Adipose tissue (tissue), 3 donors: Measurements from ENCODE around the gene TAS2R10. TPM values are rescaled to one million over a fixed set of nuclear protein-coding genes. Genes with fewer than 3 reads are reported as not detected.
"Not testable (repeated sequence)": the region's sequence is repeated elsewhere in the genome, so short reads cannot be mapped to it uniquely, and the experiment has no call there.

ENCODE experiments used
- H3K27ac ChIP-seq: one replicate; pipeline ENCODE4 v1.5.1; 2013; ENCODE audit warnings: low read depth, low read length
- WGBS, 3 donors: extraction: QIAGEN DNeasy Blood & Tissue Kit; methylation state at CpG; one replicate each; pipeline ENCODE4 v1.1.7; 2013; 5-methylcytosine and 5-hydroxymethylcytosine counted together
- polyA plus RNA-seq, 3 donors: library from polyadenylated mRNA; stranded (reverse); fragments of 200-250 nt; gene quantifications; one replicate each; pipeline ENCODE4 v1.2.3, GENCODE V29; 2013
- donor health status: healthy with polysubstance abuse.
- donor health status: Bipolar disorder and iron deficiency.
- donor health status: healthy.

The TAS2R10 gene
- polyA plus RNA-seq, 3 donors, result 0.07 TPM; not detected in 2

DNA sequence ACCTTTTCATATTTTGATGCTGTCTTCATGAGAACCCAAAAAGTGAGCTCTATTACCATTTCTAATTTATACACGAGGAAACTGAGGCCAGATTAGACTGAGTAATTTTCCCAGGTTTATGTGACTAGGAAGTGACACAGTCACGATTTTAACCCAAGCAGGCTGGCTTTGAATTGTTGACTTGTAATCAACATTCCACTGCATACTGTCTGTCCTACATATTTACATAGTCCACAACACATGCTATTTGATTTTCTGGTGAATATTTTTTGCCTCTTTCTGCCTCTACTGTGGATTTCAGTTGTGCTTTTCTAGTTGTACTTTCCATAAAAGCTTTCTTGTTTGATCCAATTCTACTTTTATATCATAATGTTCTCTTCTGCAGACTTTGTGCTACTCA lies 31.9 kb downstream of the TAS2R10 start:
- 25 to 63% (median 58%) methylated on average over 2 of the region's 2 CpGs for WGBS, 3 donors
- H3K27ac ChIP-seq, result no peak overlapping the region

DNA sequence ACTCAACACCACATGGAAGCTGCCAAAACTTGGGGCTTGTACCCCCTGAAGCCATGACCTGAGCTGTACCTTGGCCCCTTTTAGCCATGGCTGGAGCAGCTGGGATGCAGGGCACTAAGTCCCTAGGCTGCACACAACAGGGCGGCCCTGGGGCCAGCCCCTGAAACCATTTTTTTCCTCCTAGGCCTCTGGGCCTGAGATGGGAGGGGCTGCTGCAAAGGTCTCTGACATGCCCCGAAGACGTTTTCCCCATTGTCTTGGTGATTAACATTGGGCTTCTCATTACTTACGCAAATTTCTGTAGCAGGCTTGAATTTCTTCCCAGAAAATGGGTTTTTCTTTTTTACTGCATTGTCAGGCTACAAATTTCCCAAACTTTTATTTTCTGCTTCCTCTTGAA lies 34.4 kb downstream of the TAS2R10 start:
- WGBS, 3 donors, result 85 to 92% (median 88%) methylated on average over 4 of the region's 4 CpGs
- H3K27ac ChIP-seq, result not testable (repeated sequence)

DNA sequence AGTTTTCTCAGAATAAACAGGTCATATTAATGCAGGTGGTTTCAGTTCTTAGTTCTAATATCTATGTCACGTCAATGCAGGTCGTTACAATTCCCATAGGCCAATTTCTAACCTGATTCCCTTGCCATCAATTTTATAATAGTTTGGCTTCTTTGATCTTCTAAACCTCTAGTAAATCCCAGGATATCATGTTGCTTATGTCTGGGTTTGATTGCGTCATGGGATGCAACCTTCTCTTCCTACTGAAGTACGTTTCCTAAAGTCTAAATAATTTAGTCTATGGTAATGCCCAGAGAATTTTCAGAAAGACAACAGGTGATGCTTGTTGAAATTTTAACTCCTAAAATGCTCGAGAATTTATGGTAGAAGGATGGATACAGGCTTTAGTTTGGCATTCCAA lies 42.9 kb downstream of the TAS2R10 start:
- WGBS, 3 donors, result 60 to 71% (median 71%) methylated on average over 5 of the region's 5 CpGs
- H3K27ac ChIP-seq, result no peak overlapping the region

DNA sequence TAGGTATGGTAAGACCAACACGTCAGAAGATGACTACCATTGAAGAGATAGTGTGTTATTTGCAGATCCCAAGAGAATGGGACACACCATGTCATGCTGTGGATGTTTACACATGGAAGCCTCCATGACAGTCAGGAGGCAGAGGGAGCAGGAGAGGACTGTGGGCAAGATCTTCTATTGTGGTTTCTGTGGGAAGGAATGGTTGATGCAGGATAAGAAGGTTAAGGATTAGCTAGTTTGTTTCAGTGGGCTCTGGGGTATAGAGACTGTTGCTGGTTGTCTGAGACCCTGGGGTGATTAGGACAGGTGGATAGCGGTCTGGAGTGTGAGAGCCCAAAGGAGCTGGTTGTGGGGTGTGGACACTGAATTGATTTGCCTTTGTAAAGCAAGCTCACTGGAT lies 47.1 kb downstream of the TAS2R10 start:
- H3K27ac ChIP-seq, result no peak overlapping the region
- WGBS, 3 donors, result 83 to 95% (median 89%) methylated on average over 2 of the region's 2 CpGs

Other genes starting within 250 kb of the TAS2R10 start
- 10 to 100 TPM in 2 of 3 donors, 1 to 10 TPM in 1; 6.8 to 18.7 (median 12.3) TPM for gene MAGOHB, start 212.7 kb downstream of the TAS2R10 start, polyA plus RNA-seq
- gene STYK1, start 152.3 kb downstream of the TAS2R10 start, polyA plus RNA-seq, result under 1 TPM in 2 of 3 donors, not detected in 1; 0.05 to 0.86 TPM
- 100 to 1,000 TPM; 398 to 461 (median 424) TPM for gene YBX3, start 103.0 kb downstream of the TAS2R10 start, polyA plus RNA-seq
- gene TAS2R7, start 23.7 kb downstream of the TAS2R10 start, polyA plus RNA-seq, result not detected
- gene TAS2R8, start 19.1 kb downstream of the TAS2R10 start, polyA plus RNA-seq, result not detected
- gene TAS2R9, start 16.2 kb downstream of the TAS2R10 start, polyA plus RNA-seq, result under 1 TPM in 1 of 3 donors, not detected in 2; 0.90 TPM
- gene PRR4, start 23.1 kb upstream of the TAS2R10 start, polyA plus RNA-seq, result 1 to 10 TPM in 2 of 3 donors, under 1 TPM in 1; 0.59 to 5.5 (median 1.0) TPM
- gene PRH1, start 57.9 kb upstream of the TAS2R10 start, polyA plus RNA-seq, result 1 to 10 TPM in 2 of 3 donors, under 1 TPM in 1; 0.79 to 1.3 (median 1.2) TPM
- not detected for gene TAS2R13, start 83.2 kb upstream of the TAS2R10 start, polyA plus RNA-seq
- gene PRH2, start 102.9 kb upstream of the TAS2R10 start, polyA plus RNA-seq, result not detected
- gene TAS2R14, start 112.9 kb upstream of the TAS2R10 start, polyA plus RNA-seq, result under 1 TPM in 2 of 3 donors, not detected in 1; 0.28 to 0.46 TPM
- gene TAS2R50, start 160.6 kb upstream of the TAS2R10 start, polyA plus RNA-seq, result under 1 TPM in 2 of 3 donors, not detected in 1; 0.06 to 0.67 TPM
- gene TAS2R20, start 171.9 kb upstream of the TAS2R10 start, polyA plus RNA-seq, result under 1 TPM in 2 of 3 donors, not detected in 1; 0.09 to 0.28 TPM
- under 1 TPM in 1 of 3 donors, not detected in 2; 0.14 TPM for gene TAS2R19, start 196.3 kb upstream of the TAS2R10 start, polyA plus RNA-seq
- under 1 TPM; 0.06 to 0.67 (median 0.12) TPM for gene TAS2R31, start 205.0 kb upstream of the TAS2R10 start, polyA plus RNA-seq
- not detected for gene TAS2R46, start 235.9 kb upstream of the TAS2R10 start, polyA plus RNA-seq